Activated CD8-positive, alpha-beta memory T cell treated with anti-CD3 and anti-CD28 coated beads, Interleukin-2, amount 50 U/mL, for 48 hours (primary cell): ENCODE results near the gene HLF.

Experiments
- DNase-seq: peaks from one replicate; pipeline ENCODE4 v3.0.0-alpha.2; 2020

Gene HLF

DNA sequence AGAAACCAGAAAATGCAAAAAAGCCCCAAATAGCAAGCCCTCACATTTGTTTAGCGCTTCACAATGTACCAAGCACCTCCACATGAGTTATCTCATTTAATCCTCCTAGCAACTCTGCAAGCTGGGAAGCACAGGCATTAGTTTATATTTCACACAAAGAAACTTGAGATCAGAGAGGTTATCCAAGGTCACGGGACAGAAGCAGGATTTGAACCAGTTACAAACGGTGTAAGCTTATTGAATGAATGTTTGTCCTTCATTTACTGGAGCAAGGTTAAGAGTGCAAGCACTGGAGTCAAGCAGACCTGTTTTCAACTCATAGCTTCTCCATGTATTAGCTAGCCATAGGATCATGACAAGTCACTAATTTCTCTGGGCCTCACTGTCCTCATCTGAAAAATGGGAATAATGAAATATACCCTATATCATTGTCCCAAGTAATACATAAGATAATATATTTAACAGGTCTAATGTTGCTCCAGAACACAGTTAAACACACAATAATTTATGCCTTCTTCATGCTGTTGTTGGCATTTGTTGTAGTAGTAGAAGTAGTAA is 6.1 kb upstream of the HLF start:
- DNase-seq, result no peak

DNA sequence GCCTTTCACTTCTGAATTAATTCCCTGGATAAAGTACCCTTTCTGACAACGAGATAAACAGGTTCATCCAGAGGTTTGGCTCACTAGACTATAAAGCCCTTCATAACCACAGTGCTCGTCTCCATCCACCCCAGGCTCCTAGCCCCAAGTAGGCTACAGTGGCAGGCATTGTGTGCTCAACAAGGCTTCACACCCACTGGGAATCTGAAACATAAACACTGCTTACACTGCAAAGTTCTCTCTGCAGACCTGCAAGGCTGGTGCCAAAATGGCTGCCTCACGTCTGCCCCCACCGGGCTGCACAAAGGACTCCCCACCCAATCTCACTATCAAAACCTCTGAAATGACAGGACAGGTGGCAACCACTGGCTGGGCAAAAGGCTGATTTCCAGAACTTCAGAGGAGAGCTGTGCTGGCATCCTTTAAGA is 5.1 kb upstream of the HLF start:
- DNase-seq, result no peak

DNA sequence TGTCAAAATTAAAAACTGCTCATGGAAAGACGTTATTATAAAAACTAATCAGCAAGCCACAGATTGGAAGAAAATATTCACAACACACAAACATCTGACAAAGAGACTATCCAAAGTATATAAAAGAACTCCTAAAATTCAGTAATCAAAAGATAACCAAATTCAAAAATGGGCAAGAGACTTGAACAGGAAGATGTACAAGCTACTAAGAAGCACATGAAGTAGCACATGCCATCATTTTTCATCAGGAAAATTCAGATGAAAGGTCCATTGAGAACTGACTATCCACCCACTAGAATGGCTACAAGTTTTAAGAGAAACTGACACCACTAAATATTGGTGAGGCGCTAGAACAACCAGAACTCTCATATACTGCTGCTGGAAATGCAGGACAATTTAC is 3.4 kb upstream of the HLF start:
- no peak for DNase-seq

DNA sequence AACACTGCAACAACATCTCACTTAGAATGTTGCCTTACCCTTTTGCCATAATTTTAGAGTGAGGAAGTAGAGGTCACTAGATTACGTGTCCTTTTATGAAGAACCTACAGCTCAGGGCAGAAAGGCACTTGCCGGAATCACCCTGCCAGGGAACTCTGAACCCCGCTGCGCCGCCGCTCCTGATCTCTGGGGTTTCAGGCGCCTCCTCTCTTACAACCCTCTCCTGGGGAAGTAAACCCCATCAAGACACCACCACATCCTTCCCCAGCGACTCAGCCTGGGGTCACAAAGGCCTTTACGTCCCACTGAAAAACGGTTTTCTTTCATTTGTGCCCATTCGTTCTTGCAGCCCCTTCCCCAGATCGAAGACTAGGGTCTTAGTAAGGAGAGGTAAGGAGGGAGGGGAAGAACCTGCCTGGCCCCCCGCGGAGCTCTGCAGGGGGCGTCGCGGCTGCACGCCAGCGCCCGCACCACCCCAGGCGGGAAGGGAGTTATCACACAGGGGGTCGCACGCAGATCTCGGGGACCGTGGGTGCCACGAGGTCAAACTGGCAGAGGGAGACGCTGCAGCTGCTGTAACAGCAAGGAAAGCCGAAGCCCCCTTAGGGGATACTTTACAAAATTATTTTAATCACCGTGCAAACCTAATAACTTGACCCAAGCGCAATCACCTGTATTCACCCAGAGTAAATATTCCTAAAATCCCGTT is 1.0 kb upstream of the HLF start:
- no peak for DNase-seq

DNA sequence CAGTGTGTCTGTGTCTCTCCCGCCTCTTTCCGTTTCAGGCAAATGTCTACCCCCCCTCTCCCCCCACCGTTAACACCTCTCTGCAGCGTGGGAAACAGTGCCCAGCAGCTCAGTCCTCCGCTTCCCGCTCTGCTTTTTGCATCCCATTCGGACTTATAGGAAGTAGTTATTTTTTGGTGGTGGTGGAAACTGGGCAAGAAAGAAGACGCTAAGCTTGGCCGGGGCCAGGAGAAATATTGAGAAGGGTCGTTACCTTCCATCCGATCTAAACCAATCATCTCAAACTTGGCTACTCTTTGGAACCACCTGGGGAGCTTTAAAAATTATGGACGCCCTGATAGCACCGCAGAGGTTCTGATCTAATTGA is 499 bp upstream of the HLF start:
- DNase-seq, result no peak

DNA sequence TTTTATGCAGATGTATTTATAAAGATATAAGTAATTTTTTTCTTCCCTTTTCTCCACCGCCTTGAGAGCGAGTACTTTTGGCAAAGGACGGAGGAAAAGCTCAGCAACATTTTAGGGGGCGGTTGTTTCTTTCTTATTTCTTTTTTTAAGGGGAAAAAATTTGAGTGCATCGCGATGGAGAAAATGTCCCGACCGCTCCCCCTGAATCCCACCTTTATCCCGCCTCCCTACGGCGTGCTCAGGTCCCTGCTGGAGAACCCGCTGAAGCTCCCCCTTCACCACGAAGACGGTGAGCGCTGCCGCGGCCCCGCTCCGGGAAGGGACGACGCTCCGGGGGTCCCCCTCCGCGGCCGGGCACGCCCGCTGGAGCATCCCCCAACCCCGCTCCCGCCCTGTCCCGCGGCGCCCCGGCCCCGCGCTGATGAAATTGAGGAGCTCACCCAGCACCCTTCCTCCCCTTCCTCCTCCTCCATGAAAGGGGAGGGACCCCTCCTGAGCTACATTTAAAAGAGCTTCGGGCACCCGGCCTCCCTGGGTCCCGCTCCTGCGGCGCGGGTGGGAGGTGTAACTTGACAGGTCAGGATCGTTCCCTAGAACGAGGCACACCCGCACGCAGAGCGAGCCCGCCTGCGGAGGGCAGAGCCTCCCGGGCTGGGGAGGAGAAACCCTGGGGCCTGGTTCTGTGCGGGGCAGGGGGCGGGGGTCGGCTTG is 706 bp downstream of the HLF start:
- DNase-seq, result peak; percentile 60

DNA sequence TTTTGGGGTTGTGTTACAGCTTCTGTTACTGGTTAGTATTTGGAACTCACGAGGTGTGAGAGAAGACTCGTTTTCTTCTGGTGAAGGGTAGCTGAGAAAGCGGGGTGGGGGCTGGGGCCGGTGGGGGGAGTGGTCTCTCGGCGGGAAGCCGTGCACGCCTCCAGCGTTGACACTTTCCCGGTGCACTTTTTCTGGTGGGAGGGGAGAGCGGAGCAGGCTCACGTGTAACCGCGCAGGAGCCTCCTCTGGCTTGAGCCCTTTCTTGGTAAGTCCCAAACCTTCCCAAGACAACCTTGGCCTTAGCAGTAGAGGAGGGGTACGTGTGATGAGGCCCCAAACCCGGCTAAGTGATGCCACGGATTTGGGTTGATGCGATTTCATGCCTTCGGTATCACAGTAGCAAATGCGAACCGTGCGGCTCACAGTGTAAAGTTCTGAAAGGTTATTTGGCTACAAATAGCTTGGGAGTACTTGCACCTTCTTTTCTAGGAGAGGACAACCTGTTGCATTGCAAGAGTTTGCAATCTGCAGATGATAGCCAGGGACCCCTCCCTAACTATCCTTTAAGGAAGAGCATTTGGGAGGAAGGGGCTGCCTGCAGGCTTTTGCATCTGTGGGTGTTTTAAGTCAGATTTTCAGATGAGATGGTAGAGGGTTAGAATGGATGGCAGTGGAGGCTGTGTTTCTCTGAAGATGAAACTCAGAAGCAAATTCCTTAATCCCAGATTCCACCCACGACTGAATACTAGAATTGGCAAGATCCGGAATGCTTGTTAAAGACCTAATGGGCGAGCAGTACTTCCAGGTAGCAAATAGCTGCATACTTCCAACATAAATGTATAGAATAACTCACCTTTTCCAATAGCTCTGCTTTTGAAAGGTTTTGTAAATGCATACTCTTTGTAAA is 1.5 kb downstream of the HLF start:
- DNase-seq, result no peak

DNA sequence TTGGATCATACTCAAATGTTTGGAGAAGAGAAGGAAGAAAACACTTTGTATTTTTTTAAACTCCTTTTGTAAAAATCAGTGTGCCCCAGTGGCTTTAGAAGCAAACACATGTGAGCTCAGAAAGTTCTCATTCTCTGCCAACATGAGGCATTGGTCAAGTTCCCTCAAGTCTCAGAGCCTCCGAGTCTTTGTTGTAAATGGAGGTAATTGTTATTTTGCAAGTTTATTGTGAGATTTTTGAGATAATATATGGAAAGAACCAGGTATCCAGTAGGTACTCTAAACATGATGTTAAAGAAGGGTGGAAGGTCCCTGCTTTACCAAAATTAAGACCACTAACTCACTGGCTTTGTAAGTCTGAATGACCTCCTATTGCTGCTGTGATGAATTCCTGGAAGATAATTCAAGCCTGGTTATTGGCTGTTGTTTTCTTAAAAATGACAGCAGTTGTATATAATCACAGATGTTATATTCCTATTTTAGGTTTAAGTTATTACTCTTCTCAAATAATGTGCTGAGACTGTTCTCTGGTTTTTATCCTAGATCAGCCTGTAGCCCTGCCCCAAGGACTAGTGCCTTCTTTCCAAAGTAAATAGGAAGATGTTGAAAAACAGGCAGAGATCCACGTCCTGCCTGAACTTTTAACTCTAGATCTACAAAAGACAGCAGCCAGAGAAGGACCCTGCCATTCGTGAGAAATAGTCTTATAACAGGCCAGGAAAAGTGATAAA is 2.4 kb downstream of the HLF start:
- DNase-seq, result no peak

DNA sequence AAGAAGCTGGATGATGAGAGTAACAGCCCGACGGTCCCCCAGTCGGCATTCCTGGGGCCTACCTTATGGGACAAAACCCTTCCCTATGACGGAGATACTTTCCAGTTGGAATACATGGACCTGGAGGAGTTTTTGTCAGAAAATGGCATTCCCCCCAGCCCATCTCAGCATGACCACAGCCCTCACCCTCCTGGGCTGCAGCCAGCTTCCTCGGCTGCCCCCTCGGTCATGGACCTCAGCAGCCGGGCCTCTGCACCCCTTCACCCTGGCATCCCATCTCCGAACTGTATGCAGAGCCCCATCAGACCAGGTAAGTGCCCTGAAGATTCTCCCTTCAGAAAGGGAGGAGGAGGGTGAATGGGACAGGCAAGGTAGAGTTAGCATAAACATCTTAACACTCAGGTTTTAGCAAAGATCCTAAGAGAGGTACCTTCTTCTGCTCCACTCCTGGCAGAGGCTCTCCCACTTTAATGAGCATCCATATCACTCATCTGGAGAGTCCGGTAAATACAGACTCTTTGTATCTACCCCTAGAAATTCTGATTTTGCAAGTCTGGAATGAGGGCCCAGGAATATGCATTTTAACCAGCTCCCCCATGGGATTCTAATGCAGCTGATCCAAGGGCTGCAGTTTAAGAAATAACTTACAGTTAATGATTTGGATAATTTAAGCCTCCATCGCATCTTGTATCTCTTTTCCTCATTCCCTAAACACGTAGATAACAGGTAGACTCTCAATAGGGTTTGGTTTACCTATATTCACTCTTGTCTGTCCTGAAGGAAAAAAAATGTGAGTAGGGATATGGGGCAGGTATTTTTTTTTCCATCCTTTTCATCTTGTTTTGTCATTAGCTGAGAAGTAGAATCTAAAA is 3.3 kb downstream of the HLF start:
- no peak for DNase-seq

DNA sequence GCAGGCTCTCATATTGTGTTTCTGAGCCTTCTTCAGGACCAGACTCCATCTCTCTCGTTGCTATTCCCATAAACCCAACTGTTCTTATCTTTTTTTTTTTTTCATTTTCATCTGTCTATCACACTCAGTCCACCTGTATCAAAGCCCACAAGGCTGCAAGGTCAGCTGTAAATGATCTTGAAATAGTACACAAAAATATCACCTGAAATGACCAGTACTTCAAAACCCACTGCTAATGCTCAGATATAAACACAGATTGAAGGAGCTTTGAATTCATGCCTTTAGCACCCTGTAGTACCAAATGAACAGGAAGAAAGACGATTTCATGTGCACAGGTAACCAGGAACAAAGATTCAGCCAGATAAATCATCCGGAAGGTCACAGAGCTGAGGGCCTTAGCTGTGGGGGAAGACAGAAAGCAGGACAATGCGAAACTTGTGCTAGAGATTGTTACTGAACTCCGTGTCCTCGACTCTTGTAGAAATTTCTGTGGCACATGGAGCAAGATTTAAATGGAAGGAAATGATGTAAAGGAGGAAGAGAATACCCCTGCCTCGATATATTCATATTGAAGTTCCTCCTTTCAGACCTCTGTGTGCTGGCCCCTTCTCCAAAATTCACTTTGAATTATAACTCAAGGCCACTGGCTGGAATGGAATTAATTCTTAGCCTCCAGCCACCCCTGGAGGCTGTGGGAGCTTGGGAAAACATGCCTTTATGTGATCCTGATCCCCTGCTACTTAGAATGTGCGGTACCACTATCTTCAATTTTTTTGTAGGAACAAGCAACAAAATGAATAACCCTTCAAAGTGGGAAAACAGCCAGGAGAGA is 4.1 kb downstream of the HLF start:
- no peak for DNase-seq

DNA sequence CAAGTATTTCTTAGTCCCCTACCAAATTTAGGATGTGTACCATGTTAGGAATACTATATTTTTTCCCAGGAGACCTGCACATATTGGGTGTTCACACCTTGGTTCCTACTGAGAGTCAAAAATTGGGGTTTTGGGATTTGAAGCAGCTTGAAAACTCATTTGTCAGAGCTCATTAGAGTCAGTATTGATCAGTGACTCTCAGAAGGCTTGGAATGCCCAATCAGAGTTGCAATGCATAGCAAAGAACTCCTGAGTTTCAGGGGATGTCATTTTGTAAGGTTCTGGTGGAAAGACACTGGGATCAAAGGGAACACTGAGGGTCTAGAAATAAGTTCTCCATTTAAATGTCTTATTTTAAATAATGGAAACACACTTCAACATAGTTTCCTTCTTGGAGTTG is 5.1 kb downstream of the HLF start:
- DNase-seq, result no peak

DNA sequence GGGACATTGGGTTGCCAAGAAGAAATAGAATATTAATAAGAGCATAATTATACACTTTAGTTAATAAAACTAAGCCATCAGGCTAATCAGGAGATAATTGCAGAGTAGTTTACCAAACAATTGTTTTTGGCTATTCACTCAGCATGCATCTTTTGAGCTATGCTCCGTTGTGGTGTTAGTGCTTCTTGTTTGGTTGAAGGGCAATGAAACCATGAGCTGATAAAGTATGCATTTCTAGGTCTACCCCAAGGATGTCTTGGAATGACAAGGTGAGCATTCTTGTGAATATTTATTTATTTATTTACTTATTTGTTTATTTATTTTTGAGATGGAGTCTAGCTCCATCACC is 6.4 kb downstream of the HLF start:
- no peak for DNase-seq

DNA sequence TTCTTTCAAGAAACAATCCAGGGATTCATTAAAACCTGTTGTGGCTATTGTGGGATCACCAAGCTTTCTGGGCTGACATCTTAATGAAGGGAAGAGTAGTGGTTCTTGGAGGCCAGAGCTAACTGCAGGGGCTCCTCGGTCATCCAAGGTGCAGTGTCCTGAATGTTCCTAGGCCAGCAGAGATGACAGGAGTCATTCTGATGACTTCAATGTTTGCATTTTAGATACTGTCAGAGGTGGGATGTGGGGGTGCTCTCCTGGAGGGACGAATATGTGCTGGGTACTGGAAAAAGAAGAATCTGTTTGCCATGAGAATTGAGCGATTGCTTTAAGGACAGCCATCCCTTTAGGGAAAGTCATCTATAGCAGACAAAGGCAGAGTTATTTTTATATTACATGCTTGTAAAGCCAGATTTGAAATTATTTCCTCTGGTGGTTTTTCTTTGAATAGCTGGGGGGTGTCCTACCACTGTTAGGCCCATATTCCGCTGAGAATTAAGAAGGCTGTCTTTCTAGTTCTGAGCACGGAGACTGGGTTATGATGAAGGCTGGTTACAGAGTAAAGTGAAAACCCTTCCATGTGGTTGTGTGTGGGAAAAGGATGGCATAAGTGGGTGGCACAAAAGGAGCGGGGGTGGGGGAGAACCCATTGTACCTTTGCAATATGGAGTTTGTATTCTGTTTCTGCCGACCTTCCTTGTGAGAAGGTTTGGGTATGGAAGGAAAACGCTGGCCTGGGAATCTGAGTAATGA is 7.4 kb downstream of the HLF start:
- no peak for DNase-seq

DNA sequence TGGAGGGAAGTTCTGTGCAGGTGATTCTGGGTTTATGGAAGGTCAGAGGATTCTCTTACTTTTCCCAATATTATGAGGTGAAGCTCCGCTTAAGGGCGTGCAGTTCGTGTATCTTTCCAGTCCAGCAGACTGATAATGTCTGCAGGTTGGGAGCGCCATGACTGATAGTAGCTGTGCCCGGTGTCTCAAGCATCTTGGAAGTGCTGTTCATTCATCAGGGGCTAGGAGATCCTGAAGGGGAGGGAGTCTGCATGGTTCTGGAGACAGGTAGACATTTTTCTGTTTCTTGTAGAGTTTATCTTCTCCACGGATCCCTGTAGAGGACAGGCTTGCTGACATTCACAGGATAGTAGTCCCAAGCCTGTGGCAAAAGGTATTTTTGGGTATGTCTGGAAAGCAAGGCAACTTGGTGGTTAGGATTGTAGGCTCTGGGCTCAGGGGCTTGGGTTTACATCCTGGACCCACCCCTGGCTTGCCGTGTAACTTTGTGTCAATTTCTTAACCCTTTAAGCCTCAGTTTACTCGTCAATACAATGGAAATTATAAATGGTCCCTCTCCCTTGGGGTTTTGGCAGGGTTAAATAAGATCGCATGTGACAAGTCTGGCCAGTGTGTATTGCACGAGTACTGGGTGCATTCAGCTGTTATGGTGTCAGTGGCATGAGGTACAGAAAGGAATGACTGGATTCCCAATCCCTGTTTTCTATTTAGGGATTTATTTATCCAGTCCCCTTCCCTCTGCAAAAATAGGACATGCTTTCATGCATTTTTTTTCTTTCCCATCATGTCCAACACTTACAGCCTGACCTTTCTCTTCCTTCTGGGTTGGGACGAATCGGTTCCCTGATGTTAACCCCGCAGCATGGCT is 8.2 kb downstream of the HLF start:
- DNase-seq, result no peak

DNA sequence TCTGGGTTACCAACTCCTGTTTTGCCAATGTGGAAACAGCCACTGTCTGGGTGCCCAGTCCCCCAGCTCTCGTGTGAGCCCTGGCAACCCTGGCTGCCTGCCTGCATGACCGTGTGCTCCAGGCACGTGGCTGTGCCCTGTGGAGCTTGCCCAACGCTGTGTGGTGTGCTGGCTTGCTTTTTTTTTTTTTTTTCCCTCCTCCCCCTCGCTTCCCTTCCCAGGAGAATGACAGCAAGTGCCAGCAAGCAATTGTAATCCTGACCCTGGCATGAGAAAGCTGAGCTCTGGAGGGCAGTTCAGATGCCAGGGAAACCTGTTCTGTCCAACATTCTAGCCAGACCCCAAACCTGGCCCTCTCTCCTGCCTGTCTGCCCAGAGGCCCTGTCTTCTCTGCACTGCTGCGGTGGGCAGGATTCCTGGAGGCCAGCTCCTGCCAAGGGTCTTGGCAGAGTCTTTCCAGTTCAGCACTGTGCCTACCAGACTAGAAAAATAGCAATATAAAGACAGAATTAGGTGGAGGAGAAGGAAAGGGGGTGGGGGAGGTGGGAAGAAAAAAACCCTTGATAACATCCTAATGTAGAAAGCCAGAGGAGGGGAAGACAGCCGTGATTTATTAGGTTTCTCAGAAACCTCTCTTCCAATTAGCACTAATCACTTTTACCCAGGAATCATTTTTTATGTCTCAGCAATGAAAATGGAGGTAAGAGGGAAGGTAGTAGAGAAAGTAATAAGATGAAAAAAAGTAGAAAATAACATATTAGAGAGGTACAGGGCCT is 9.0 kb downstream of the HLF start:
- no peak for DNase-seq

DNA sequence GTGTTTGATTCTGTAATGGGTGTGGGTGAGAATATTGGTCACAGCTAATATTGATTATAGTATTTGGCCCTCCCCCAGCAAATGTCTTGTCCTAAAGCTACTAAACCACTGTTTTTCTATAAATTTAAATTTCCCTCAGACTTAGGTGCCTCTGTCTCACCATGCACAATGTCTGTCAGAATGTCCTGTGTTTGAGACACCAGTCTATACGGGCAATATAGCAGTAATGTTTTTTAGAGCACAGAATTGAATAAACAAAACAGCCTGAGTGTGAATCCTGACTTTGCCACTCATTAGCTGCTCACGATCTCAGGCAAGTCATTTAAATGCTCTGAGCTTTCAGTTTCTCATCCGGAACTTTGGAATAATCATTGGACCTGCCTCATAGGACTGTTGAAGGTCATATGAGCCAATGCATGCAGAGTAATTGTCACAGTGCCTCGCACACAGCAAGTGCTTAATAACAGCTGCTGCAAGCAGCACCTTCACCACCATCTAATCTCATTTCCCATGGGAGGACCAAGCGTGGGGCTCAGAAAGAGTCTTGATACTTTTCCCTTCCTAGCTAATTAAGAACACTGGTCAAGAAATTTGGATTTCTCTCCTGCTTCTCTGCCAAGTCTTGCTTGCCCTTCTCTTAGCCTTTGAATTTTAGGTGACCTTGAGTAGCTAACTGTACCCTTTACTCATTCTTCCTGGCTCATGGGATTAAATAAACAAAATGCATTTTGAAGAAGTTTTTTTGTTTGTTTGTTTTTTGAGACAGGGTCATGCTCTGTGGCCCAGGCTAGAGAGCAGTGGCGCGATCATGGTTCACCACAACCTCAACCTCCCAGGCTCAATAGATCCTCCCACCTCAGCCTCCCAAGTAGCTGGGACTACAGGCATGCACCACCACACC is 9.8 kb downstream of the HLF start:
- DNase-seq, result no peak
